DMS53 treated with DMSO at 0.1 percent for 48 hours (cell line): ENCODE data around the gene CD276.

Experiments used
- DNase-seq: peaks from one replicate; lab custom pipeline; 2025; ENCODE audit not compliant: unreplicated experiment; lab: John Stamatoyannopoulos, UW

CD276 gene

GRCh38 chr15:73746883-73747282 lies 62.7 kb downstream of the CD276 start:
- DNase-seq: no peak

DNA sequence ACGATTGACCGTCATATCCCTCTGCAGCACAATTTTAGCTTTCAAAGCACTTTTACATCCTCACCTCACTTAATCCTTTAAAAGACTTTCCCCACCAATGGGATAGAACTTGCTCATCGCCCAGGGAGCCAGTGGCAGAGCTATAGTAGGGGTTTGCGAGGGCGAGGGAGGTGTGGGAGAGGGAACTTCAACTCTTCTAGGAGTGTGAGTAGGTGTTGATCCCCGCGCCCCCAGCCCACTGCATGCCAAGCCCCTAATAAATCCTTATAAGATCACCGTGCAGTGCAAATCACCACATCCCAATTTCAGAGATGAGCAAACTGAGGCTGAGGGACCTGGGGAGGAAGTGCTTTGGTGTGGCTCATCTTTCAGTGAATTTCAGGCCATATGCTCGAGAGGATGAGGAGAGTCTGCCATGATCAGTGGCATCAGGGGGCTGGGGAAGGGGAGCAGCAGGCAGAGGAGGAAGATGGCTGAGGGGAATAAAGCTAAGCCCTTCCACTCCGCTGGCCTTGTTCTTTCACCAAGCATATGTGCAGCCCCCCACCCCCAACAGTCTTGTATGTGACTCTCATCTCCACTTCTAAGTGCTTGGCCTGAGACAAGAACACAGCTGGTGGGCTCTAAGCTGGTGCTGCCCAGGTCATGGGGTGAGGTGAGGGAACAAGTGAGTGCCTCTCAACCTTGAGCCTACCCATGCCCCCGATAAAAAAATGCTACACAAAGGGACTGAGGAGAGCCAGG lies 63.8 kb downstream of the CD276 start:
- DNase-seq: no peak

DNA sequence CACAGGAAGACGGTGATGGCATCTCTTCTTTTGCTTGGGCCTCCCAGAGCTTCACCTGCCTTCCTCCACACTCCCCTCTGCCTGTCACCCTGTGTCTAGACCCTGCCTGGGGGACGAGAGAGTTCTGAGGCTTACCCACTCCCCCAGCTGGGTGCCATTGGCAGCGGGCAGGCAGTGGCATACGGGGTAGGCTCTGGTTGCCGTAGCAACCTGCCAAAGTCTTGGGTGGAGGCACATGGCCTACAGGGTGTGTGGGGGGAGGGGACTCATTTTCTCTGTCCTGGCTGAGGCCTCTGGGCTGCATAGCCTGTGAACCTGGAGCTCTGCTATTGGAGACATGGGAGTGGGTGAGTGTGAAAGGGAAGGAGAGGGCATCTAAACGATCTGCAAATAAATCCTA lies 64.5 kb downstream of the CD276 start:
- no peak for DNase-seq

DNA sequence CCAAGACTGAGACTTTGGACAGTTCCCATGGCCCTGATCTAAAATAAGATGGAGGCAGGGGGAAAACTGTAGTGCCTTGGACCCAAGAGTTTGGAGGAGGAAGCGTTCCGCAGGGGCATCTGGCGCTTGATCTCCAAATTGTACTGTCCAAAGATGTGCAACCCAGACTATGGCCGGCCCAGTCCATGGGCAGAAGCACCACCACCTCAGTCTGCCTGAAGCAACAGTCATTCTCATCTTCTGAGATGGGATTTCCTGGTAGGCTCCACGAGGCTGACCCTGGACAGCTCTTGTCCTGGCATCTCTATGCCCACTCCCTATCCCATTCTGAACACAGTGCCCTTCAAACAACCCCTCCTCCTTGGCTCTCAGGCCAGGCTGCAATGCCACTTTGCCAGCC lies 65.3 kb downstream of the CD276 start:
- DNase-seq: no peak

DNA sequence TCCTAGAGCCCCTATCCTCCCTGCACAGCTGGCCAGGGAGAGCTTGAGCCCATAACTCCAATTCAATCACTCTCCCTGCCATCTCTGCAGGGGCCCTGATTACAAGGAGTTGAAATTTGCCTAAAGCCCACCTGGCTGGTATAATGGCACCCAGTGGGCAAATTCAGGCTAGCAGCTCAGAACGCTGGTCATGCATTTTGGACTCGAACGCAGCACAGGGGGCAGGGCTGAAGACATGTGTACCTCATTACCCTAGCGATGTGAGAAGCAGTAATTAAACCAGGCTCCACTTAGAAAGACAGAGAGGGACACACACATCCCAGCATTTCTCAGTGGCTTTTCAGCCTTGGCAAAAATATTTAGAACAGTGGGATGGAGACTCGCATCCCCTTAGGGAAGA lies 65.8 kb downstream of the CD276 start:
- DNase-seq: no peak

DNA sequence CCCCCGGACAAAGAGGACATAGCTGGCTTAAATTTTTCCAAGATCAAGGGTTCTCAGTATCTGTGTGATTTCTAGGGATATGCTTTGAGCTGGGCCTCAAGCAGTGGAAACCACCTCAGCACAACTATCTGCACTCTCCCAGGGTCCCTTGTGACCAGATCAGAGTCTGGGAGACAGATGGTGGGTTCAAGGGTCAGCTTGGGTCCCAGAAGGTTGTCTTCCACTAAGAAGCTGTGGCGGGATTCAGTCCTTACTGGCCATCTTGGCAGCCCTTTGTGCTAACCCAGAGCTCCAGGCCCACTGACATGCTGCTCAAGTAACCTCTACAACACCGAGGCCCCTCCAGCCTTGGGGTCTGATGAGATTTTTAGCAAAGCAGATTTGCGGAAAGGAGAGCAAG lies 66.3 kb downstream of the CD276 start:
- no peak for DNase-seq

- DNase-seq: no peak
These were observed 66.8 kb downstream of the CD276 start for GRCh38 chr15:73750951-73751350.

DNA sequence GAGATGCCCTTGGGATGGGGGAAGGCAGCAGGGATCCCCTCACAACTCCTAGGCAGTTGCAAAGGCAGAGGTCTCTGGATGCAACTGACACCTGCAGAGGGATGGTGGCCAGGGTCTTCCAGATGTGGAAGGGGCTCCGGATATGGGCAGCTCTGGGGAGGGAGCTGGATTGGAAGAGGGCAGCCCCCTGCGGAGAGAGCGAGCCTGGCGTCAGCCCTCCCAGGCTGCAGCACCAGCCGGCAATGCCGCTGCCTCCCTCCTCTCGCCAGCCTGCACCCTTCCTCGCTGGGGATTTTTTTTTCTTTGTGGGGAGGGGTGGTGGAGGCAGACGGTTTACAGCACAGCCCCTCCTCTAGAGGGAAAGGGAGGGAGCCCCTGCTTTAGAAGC lies 67.3 kb downstream of the CD276 start:
- no peak for DNase-seq

DNA sequence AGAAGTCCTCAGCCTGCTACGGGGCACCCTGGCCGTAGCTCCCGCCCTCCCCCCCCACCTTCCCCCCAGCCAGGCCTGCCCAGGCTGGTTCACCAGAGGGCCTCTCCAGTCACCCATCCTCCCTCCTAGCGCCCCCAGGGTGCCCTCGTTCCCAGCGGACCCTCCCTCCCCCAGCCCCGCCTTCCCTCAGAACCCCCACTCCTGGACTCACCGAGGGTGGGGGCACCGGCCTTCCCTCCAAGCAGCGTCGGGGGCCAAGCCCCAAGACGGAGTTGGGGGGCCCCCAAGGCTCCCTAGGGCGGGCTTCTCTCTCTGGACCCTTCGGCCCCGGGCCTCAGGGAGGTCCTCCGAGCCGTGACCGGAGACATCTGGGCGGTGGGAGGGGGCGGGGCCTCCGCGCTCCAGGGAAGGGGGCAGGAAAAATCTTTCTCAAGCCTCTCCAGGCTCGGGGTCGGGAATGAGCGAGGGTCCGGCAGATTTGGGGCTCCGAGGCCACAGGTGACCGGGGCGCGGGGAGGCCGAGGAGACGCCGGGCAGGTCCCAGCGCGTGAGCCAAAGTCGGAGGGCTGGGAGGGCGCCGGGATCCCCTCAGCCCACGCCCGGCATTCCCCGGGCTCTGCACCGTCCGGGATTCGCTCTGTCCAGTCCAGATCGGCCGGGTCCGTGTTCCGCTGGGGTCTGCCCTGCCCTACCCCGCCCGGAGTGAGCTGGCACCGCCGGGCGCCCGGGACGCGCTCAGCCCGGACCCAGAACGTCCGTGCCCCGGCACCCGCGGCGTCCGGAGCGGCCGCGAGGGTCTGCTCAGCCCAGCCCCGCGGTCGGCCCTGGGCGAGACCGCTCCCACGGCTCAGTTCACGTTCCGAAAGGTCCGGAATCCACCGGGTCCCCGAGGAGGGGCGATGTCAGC lies 68.0 kb downstream of the CD276 start:
- no peak for DNase-seq

- no peak for DNase-seq
These were observed 68.6 kb downstream of the CD276 start for GRCh38 chr15:73752806-73753193.

DNA sequence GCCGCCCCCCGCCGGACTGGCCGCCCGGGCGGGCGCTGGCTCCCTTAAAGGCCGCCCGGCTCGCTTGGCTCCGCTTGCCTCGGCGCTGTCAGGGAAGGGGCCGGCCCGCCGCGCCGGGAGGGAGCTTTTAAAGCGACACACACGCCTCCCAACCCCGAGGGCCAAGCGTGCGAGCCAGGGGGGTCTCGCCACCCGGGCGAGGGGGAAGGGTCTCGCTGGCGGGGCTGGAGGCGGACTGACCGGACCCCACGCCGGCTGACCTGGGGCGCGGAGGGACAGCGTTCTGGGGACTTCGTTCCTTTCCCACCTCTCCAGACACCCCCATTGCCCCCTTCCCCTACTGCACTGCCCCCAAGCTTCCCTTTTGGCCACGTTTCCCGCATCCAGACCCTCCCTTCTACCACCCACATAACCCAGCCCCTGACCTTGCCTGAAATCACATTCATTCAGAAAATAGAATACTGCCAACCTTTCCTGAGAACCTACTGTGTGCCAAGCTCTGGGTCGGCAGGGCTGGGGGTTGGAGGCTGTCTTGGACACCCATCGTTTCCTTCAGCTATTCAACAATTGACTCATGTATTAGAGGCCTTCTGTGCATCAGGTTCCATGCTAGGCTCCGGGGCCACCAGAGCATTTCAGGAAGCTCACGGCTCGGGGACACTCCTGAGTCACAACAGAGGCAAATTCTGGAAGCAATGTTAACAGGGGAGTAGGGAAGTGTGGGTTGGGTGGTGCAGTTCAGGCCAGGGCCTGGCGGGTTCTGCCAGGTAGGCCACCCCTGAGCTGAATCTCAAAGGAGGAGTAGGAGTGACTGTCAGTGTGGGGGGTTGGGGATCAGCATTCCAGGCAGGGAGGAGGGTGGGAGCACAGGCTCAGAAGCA lies 69.3 kb downstream of the CD276 start, which contains the start of gene INSYN1:
INSYN1 (minus strand) TSS at position 102 of the 881 bp plus-strand sequence. CDS start 2,221 bp downstream, outside the sequence.
- DNase-seq: no peak

DNA sequence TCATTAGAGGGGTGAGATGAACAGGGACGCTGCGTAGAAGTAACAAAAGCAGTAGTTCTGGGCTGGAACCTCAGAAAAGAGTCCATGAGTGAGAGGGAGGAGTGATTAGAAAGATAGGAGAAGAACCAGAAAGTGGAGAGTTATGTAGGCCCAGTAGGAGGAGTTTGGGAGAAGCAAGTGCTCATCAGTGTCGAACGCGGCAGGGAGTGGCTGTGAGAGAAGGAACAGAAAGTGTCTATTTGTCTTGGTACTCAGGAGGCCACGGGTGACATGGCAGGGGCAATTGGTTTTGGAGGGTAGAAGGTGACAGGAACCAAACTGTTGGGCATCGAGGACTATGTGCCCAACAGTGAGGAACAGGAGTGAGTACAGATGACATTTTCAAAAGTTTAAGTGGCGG lies 70.3 kb downstream of the CD276 start:
- no peak for DNase-seq

DNA sequence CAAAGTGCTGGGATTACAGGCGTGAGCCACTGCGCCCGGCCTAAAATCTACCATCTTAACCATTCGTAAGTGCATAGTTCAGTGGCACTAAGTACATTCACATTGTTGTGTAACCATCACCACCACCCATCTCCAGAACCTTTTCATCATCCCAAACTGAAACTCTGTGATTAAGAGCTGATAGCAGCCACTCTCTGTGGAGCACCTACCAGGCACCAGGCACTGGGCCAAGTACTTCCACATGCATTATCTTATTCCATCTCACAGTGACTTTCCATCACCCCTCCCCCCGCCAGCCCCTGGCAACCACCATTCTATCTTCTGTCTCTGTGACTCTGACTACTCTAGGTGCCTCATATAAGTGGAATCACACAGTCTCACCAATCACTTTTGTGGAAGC lies 71.3 kb downstream of the CD276 start:
- no peak for DNase-seq

- no peak for DNase-seq
These were observed 71.8 kb downstream of the CD276 start for GRCh38 chr15:73755946-73756345.

GRCh38 chr15:73756390-73756789 lies 72.2 kb downstream of the CD276 start:
- no peak for DNase-seq

- no peak for DNase-seq
These were observed 72.8 kb downstream of the CD276 start for GRCh38 chr15:73756947-73757513.

DNA sequence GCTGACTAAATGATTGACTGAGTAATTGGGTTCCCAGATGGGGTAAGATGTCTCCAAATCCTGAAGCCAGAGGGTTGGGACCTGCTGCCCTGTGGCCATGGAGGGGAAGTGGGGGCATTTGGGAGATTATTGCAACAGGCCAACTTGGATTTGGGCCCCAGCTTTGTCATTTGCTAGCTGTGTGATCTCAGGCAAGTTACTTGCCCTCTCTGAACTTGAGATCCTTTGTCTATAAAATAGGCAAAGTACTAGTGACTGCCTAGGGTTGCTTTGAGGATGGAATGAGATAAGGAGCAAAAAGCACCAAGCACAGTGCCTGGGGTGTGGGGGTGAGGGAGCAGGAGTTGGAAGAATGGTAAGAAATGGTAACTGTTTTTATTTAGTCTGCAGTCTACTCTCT lies 73.4 kb downstream of the CD276 start:
- DNase-seq: no peak

DNA sequence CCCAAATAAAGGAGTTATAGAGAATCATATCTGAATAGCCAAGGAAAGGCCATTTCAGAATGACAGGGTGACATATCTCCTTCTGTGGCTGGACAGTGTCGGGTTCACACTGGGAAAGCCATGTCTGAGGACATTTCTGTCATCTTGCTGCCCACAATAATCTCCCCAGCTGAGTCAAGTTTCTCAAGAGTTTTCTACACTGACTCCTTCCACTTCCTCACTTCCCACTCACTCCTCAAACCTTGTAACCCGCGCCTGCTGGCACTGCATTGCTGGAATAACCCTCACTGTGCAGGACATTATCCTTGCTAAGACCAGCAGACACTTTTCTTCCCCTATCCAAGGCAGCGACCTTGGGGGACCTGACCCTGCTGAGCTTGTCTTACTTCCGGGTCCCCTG lies 74.3 kb downstream of the CD276 start:
- no peak for DNase-seq

GRCh38 chr15:73760330-73761329 lies 76.4 kb downstream of the CD276 start:
- no peak for DNase-seq

GRCh38 chr15:73763931-73764330 lies 79.7 kb downstream of the CD276 start:
- no peak for DNase-seq
